Endothelial cell of umbilical vein (primary cell): ENCODE measurements around the gene PXYLP1. TPM values are rescaled to one million over a fixed set of nuclear protein-coding genes. Genes with fewer than 3 reads are reported as not detected.

ENCODE experiments used
- BruUV-seq: library from RNA; stranded (reverse); fragments of 400-500 nt; replicated peaks from 2 replicates; lab custom pipeline; 2021; lab: Mats Ljungman, UMichigan
- CTCF ChIA-PET: fragments of 300-600, 350-600 bp; sonication (Branson Sonifier 250); formaldehyde crosslinking; loops from one replicate; lab custom pipeline; 2021; ENCODE audit warnings: antibody characterized with exemption, inconsistent platforms; lab: Charles Lee
- POLR2A ChIA-PET: fragments of 300-600, 350-600 bp; sonication (Branson Sonifier 250); formaldehyde crosslinking; loops from one replicate; lab custom pipeline; 2021; ENCODE audit warnings: antibody characterized with exemption, inconsistent platforms; lab: Charles Lee
- DNase-seq: peaks from one replicate; pipeline ENCODE4 v3.0.0-alpha.2; 2011; ENCODE audit warnings: low read depth, low spot score
- FAIRE-seq: peaks from 2 replicates; lab custom pipeline; 2011; peaks lifted over from hg19 to GRCh38; lab: Jason Lieb, UNC
- H2AFZ ChIP-seq: 2 replicates; pipeline ENCODE4 v1.6.0; 2012; ENCODE audit warnings: low read depth, low read length, control low read depth, inconsistent platforms
- H3K27ac ChIP-seq: 2 replicates; pipeline ENCODE4 v1.5.1; 2011; ENCODE audit warnings: low read depth, mild to moderate bottlenecking, control low read depth, low read length, moderate library complexity; ENCODE audit not compliant: insufficient read depth
- H3K27me3 ChIP-seq, 2 experiments: 2 replicates each; pipeline versions ENCODE4 v1.6.0 to v1.6.1; 2011; ENCODE audit warnings: low read length in 2 of 2, mixed read lengths in 1 of 2; ENCODE audit not compliant: control insufficient read depth in 2 of 2, insufficient read depth in 2 of 2
- H3K36me3 ChIP-seq, 2 experiments: 2 replicates in 1 of 2; 3 replicates in 1 of 2; pipeline ENCODE4 v1.5.1; 2011; ENCODE audit warnings: low read length in 2 of 2, mild to moderate bottlenecking in 1 of 2, moderate library complexity in 1 of 2; ENCODE audit not compliant: control insufficient read depth in 2 of 2, insufficient read depth in 2 of 2; ENCODE audit errors: extremely low read depth in 1 of 2
- H3K4me1 ChIP-seq: 3 replicates; pipeline ENCODE4 v1.5.1; 2011; ENCODE audit warnings: mild to moderate bottlenecking, low read length; ENCODE audit not compliant: control insufficient read depth, insufficient read depth; ENCODE audit errors: extremely low read depth
- H3K4me2 ChIP-seq: 2 replicates; pipeline ENCODE4 v1.6.1; 2011; ENCODE audit warnings: low read length, control low read depth, mixed read lengths; ENCODE audit not compliant: insufficient read depth
- H3K4me3 ChIP-seq, 3 experiments: fragments of 200-600 bp in 1 of 3; sonication (generic), shearing (Covaris generic) in 1 of 3; replicated peaks in 1 of 3; 2 replicates each; pipeline ENCODE4 v1.5.1; 2011 to 2016; ENCODE audit warnings: control low read depth in 3 of 3, low read length in 3 of 3, mild to moderate bottlenecking in 2 of 3, inconsistent platforms in 1 of 3, low read depth in 1 of 3, moderate library complexity in 1 of 3; ENCODE audit not compliant: insufficient read depth in 1 of 3
- H3K79me2 ChIP-seq: 2 replicates; pipeline ENCODE4 v1.6.0; 2012; ENCODE audit warnings: low read length, inconsistent platforms; ENCODE audit not compliant: control insufficient read depth, insufficient read depth
- H3K9ac ChIP-seq: replicated peaks from 2 replicates; pipeline ENCODE3; 2011; ENCODE audit warnings: low read length, control low read depth; ENCODE audit not compliant: insufficient read depth; ENCODE audit errors: extremely low read depth
- H3K9me1 ChIP-seq: replicated peaks from 3 replicates; pipeline ENCODE4 v1.6.0; 2011; ENCODE audit warnings: mild to moderate bottlenecking, low read length; ENCODE audit not compliant: control insufficient read depth, insufficient read depth; ENCODE audit errors: extremely low read depth
- H3K9me3 ChIP-seq: replicated peaks from 2 replicates; pipeline ENCODE4 v1.5.1; 2012; ENCODE audit warnings: low read length, inconsistent platforms; ENCODE audit not compliant: control insufficient read depth, insufficient read depth
- H4K20me1 ChIP-seq: replicated peaks from 2 replicates; pipeline ENCODE3; 2011; ENCODE audit warnings: mild to moderate bottlenecking, low read length; ENCODE audit not compliant: control insufficient read depth, insufficient read depth; ENCODE audit errors: extremely low read depth
- EZH2 ChIP-seq: IDR thresholded peaks from 2 replicates; pipeline ENCODE4 v1.6.1; 2012; ENCODE audit warnings: borderline replicate concordance, low read depth, mild to moderate bottlenecking, moderate library complexity, low read length, inconsistent platforms; ENCODE audit not compliant: severe bottlenecking
- FOS ChIP-seq: IDR thresholded peaks from 2 replicates; pipeline ENCODE4 v1.6.1; 2011; ENCODE audit warnings: mild to moderate bottlenecking, low read length, moderate library complexity, borderline replicate concordance; ENCODE audit not compliant: insufficient read depth
- GATA2 ChIP-seq: IDR thresholded peaks from 2 replicates; pipeline ENCODE4 v1.7.0; 2011; ENCODE audit warnings: low read depth, mild to moderate bottlenecking, moderate library complexity, mixed read lengths, low read length; ENCODE audit not compliant: insufficient read length, insufficient read depth
- JUN ChIP-seq: IDR thresholded peaks from 2 replicates; pipeline ENCODE4 v1.6.1; 2011; ENCODE audit warnings: borderline replicate concordance, low read depth; ENCODE audit not compliant: insufficient read length, insufficient read depth
- MYC ChIP-seq: IDR thresholded peaks from one replicate; pipeline ENCODE4 v1.6.1; 2011; ENCODE audit warnings: mild to moderate bottlenecking, low read depth, low read length
- POLR2A ChIP-seq: IDR thresholded peaks from 2 replicates; pipeline ENCODE4 v1.6.1; 2012; ENCODE audit warnings: low read depth, mild to moderate bottlenecking, control low read depth, low read length
- dilution Hi-C: fragments of 300-500 bp; cut with MboI; formaldehyde crosslinking; loops from one replicate; pipeline ENCODE4 v1.15.0; 2019; ENCODE audit warnings: low sequenced_read_pairs; ENCODE audit not compliant: extremely low pct_ligation_motif_present
- intact Hi-C: fragments of 100-400 bp; cut with micrococcal nuclease; formaldehyde crosslinking; loops from one replicate; pipeline ENCODE4 v1.10.0; 2022
- polyA plus RNA-seq, 4 experiments: library from polyadenylated mRNA; depleted of rRNA in 3 of 4; stranded (reverse) in 3 of 4; unstranded in 1 of 4; fragments of >200 nt; gene quantifications; 2 replicates each; pipeline versions ENCODE4 v1.2.1 to v1.2.3, GENCODE V29; 2011 to 2012; ENCODE audit warnings: missing spikeins in 1 of 4
- total RNA-seq: library from RNA; stranded (reverse); gene quantifications from 2 replicates; pipeline ENCODE4 v1.2.3, GENCODE V29; 2021
- TF ChIP-seq, protein P1 (sequence below): IDR thresholded peaks from 2 replicates; pipeline ENCODE4 v1.6.1; 2011; ENCODE audit not compliant: insufficient read depth, insufficient read length
- TF ChIP-seq, protein P2 (sequence below), 2 donors: IDR thresholded peaks; 1 replicate in 1 of 2; 2 replicates in 1 of 2; pipeline ENCODE4 v1.5.1; 2011; ENCODE audit warnings: low read length in 2 of 2, mild to moderate bottlenecking in 2 of 2, moderate library complexity in 2 of 2, control low read depth in 1 of 2, inconsistent platforms in 1 of 2, low read depth in 1 of 2; ENCODE audit not compliant: insufficient read depth in 1 of 2; ENCODE audit errors: extremely low read depth in 1 of 2

Gene PXYLP1
- total and polyA plus RNA-seq, 2 donors (not counting 3 experiments of a cell fraction or from before 2014, with no cell fraction given): 0.84 to 1.7 TPM

DNA sequence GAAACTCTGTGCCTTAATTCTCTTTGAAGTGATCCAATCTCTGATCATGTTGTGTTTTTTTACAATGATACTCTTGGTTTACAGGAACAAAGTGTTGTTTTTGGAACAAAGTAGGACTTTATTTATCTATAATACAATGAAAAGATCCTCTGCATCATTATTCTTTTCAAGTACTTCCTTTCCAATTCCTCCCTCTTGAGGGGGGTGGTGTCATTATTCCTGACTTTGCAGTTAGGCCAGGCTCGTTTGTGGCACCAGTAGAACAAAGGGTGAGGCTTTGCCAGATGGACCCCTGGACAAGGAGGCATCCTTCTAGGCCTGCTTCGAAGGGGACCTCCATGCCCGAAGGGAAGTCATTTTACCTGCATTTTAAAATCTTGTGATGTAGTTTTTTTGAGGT is 95.0 kb downstream of the PXYLP1 start:
- no peaks in the 10 kb centered on the region for H3K36me3 ChIP-seq
- H2AFZ ChIP-seq: no peak overlapping the region
- H3K9me3 ChIP-seq: no peaks in the 10 kb centered on the region
- H3K4me2 ChIP-seq: peak overlapping the region; percentile 24
- ChIA-PET CTCF (interaction anchor here (1.0 to 2.8 kb wide), 3 partner anchors 15 to 237 kb away, joined by 3 to 9 read pairs (median 3); no protein-coding TSS in a partner anchor), POLR2A (no interaction called here)
- BruUV-seq: no TSS peak
- dilution Hi-C loops: no loop called here
- no peak overlapping the region for H3K27ac ChIP-seq
- no peaks in the 10 kb centered on the region for H4K20me1 ChIP-seq
- TF ChIP-seq GATA2: peak; percentile 31
- TF ChIP-seq POLR2A: no peak
- TF ChIP-seq, protein P1, sequence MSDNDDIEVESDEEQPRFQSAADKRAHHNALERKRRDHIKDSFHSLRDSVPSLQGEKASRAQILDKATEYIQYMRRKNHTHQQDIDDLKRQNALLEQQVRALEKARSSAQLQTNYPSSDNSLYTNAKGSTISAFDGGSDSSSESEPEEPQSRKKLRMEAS: no peak
- TF ChIP-seq FOS: no peak
- TF ChIP-seq EZH2: no peak
- TF ChIP-seq MYC: no peak
- TF ChIP-seq, protein P2, sequence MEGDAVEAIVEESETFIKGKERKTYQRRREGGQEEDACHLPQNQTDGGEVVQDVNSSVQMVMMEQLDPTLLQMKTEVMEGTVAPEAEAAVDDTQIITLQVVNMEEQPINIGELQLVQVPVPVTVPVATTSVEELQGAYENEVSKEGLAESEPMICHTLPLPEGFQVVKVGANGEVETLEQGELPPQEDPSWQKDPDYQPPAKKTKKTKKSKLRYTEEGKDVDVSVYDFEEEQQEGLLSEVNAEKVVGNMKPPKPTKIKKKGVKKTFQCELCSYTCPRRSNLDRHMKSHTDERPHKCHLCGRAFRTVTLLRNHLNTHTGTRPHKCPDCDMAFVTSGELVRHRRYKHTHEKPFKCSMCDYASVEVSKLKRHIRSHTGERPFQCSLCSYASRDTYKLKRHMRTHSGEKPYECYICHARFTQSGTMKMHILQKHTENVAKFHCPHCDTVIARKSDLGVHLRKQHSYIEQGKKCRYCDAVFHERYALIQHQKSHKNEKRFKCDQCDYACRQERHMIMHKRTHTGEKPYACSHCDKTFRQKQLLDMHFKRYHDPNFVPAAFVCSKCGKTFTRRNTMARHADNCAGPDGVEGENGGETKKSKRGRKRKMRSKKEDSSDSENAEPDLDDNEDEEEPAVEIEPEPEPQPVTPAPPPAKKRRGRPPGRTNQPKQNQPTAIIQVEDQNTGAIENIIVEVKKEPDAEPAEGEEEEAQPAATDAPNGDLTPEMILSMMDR (IDR thresholded peaks at IDR 0.05; ENCODE audit: extremely low read depth in 1 of 2, insufficient read depth in 1 of 2, low read depth in 1 of 2, low read length in 2 of 2): no peak
- TF ChIP-seq JUN: no peak
- H3K4me1 ChIP-seq: peaks cover 21% of the 10 kb centered on the region
- intact Hi-C loops: no loop called here
- H3K9me1 ChIP-seq: no peaks in the 10 kb centered on the region
- no peak for FAIRE-seq
- no peaks in the 10 kb centered on the region for H3K79me2 ChIP-seq
- H3K27me3 ChIP-seq: no peaks in the 10 kb centered on the region
- no peak overlapping the region for H3K4me3 ChIP-seq
- no peak overlapping the region for H3K9ac ChIP-seq
- DNase-seq: no peak
